Epidermal melanocyte (primary cell): Measurements from ENCODE around the gene IL31RA.
"Not testable (repeated sequence)": the region's sequence is repeated elsewhere in the genome, so short reads cannot be mapped to it uniquely, and the experiment has no call there.

Experiments used
- DNase-seq: peaks from one replicate; pipeline ENCODE4 v3.0.0; 2011; ENCODE audit warnings: low spot score; ENCODE audit not compliant: insufficient read length

The IL31RA gene

DNA sequence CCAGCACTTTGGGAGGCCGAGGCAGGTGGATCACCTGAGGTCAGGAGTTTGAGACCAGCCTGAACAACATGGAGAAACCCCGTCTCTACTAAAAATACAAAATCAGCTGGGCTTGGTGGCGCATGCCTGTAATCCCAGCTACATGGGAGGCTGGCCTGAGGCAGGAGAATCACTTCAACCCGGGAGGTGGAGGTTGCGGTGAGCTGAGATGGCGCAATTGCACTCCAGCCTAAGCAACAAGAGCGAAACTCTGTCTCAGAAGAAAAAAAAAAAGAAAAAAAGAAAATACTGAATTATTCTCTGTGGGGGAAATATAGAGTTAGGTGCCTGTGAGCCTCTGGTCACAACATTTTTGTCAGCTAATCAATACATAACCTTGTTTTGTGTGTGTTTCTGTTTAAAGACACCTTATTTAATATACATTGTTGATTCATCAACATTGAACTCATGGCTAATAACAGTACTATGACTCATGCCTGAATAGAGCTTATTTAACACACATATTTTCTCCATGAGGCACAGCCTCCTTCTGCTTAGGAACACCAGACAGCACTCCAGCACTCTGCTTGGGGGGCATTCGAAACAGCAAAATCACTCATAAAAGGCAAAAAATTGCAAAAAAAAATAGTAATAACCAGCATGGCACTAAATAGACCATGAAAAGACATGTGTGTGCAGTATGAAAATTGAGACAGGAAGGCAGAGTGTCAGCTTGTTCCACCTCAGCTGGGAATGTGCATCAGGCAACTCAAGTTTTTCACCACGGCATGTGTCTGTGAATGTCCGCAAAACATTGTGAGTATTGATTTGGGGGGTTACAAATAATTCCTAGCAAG lies at the start of gene IL31RA:
IL31RA (plus strand) TSS at position 519 of the 836 bp plus-strand sequence; CDS start at position 733, 214 bp downstream.
- no peak for DNase-seq

DNA sequence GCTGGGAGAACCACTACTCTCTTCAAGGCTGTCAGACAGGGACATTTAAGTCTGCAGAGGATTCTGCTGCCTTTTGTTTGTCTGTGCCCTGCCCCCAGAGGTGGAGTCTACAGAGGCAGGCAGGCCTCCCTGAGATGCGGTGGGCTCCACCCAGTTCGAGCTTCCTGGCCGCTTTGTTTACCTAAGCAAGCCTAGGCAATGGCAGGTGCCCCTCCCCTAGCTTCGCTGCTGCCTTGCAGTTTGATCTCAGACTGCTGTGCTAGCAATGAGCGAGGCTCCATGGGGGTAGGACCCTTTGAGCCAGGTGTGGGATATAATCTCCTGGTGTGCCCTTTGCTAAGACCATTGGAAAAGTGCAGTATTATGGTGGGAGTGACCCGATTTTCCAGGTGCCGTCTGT lies 42.3 kb upstream of the IL31RA start:
- DNase-seq, result not testable (repeated sequence)

DNA sequence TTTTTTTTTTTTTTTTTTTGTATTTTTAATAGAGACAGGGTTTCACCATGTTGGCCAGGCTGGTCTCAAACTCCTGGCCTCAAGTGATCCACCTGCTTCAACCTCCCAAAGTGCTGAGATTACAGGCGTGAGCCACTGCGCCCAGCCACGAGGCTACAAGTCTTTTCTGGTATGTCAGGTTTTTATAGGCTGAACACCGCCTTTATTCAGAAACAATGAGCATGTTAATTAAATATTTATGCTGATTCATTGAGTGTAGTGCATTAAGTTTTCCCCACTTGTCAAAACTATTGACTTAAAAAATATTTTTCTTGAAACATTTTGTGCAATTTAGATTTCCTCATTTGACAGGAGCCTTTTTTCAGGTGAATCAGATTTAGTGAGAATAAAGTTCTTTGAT lies 35.2 kb upstream of the IL31RA start:
- not testable (repeated sequence) for DNase-seq

DNA sequence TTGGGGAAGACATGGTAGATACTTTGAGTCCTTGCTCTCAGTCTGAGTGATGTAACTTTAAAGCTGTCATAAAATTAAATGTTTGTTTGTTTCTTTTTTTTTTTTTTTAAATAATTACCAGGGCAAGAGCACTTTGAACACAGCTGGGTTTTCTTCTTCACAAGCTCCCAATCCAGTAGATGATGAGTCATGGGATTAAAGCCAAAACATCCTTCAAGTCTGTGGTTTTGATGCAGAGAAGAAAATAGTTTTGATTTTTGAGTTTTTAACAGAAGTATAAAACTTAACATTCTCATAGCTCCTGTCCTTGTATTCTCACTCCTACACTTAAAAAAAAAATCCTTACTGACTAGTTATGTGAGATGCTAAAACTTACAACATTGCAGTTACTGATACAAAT lies 34.8 kb upstream of the IL31RA start:
- peak; percentile 71 for DNase-seq

DNA sequence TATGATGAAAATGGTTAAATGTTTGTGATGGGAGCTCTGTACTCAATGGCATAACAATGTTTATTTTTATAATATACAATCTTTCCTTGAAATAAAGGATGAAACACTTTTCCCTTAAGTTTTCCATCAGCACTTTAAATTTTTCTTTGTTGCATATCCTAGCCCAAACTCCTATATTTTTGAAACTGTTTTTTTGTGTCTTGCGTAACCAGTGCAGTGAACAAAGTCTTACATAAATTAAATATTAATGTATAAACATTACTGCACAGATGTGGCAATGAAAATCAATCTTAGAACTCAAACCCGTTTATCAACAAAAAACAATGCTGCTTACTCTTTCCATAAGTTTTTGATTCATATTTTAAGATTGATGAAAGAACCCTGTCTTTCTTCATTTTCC lies 34.1 kb upstream of the IL31RA start:
- DNase-seq, result no peak

- no peak for DNase-seq
Observed at GRCh38 chr5:55820488-55820887, 30.7 kb upstream of the IL31RA start.

GRCh38 chr5:55821731-55822512 lies 29.2 kb upstream of the IL31RA start:
- DNase-seq, result no peak

DNA sequence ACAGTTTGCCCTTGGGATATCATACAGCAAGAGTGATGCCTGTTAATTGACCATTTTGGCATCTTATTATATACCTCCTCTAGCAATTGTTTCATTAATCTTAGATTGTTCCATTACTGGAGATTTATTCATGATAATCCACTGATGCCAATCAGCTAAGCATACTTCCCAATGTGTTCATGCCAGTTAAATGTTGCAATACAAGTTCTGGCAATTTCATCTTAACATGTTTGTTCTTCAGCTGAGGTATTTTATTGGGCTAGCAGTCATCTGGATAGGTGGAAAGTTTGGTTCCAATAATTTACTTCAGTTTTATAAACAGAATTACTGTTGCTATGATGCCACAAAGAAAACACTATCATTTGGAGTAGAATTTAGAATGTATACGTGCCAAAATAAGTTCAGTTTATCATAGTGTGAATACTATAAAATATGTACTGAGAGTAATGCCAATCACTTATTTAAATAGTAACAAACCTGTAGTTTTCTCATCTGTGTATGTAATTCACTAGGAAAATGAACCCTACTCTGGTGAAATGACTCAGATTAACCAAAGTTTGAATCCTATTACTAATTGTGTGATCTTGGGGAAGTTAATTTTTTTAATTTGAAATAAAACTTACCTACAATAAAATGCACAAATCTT lies 27.9 kb upstream of the IL31RA start:
- DNase-seq, result no peak

- no peak for DNase-seq
Observed at GRCh38 chr5:55829956-55830355, 21.2 kb upstream of the IL31RA start.

- DNase-seq, result no peak
Observed at GRCh38 chr5:55832446-55832845, 18.7 kb upstream of the IL31RA start.

- DNase-seq, result no peak
Observed at GRCh38 chr5:55836191-55836590, 15.0 kb upstream of the IL31RA start.

DNA sequence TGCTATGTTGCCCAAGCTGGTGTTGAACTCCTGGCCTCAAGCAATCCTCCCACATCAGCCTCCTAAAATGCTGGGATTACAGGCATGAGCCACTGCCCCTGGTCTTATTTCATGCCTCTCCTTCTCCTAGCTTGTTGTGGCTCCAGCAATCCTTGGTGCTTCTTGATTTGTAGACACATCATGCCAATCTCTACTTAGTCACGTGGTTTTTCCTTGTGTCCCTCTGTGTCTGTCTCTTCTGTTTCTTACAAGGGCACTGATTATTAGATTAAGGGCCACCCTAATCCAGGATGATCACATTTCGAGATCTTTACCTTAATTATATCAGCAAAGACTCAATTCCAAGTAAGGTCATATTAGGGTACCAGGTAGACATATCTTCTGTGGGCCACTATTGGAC lies 9.2 kb upstream of the IL31RA start:
- no peak for DNase-seq

DNA sequence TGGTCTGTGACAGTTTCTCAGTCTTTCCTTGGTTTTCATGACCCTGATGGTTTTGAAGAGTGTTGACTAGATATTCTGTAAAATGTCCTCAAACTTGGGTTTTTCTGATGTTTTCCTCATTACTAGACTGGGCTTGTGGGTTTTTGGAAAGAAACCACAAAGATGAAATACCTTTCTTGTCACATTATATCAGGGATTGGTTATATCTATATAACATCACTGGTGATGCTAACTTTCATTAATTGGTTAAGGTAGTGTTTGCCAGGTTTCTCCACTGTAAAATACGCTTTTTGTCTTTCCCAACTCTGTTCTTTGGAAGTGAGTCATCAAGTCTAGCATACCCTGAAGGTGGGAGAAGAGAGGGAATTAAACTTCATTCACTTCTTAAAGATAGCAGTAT lies 3.3 kb upstream of the IL31RA start:
- no peak for DNase-seq

DNA sequence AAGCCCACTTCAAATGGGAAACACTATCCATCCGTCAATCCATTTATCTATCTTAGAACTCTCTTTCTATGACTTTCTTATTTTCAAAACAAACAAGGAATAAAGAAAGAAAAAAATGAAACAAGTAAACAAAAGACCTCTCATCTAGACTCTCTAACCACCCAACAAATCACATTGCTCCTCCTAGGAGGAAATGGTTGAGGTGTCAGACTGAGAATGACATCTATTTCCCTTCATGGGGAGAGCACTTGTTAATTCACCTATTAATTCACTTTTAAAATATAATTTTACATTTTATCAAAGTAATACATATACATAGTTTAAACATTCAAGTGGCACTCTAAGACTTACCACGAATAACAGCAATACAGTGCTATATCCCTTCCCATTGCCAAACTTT lies 2.4 kb upstream of the IL31RA start:
- DNase-seq, result no peak

DNA sequence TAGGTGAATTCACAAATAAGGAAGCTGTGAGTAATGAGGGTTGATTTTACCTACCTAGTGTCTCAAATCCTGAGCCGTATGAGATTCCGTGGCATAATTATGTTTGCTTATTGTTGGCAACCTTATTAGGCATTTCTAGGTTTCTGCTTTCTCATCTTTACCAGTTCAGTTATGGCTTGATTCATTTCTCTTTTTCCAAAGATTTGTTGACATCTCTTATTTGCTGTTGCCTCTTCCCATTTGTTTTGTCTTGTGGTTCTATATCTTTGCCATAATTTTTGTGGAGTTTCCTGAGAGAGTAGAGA lies 470 bp downstream of the IL31RA start:
- DNase-seq, result no peak

DNA sequence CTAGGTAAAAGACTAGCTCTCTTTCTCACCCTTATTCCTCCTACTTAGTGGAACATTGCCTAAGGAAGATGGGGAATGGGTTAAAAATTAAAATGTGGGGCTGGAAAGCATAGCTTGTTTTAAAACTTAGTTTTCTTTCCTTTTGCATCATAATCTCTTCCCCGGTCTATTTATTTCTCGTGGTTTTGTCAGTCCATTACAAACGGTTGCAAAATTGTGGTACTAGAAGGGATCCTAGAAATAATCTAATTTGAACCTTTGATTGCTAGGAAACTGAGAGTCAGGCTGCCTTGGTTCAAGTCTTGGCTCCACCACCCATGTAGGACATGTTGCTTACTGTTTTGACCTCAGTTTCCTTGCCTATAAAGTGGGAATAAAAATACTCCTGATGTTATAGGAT lies 1.3 kb downstream of the IL31RA start:
- no peak for DNase-seq

- no peak for DNase-seq
Observed at GRCh38 chr5:55853041-55853670, 2.0 kb downstream of the IL31RA start.

DNA sequence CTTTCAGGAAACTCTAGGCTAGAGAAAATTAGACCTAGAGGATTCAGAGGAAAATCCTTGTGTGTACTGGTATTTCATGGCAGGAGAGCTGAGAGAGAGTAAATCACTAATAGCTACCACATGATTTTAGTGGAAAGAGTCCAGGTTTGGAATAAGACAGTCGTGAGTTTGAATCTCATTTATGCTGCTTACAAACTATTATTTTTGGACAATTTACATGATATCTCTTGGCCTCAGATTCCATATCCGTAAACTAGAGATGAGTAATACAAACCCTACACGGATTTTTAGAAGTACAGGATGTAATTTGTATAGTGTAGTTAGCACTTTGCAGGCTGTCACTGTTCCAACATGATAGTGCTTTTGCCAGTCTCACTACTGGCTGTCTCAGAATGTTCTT lies 2.7 kb downstream of the IL31RA start:
- DNase-seq, result no peak

DNA sequence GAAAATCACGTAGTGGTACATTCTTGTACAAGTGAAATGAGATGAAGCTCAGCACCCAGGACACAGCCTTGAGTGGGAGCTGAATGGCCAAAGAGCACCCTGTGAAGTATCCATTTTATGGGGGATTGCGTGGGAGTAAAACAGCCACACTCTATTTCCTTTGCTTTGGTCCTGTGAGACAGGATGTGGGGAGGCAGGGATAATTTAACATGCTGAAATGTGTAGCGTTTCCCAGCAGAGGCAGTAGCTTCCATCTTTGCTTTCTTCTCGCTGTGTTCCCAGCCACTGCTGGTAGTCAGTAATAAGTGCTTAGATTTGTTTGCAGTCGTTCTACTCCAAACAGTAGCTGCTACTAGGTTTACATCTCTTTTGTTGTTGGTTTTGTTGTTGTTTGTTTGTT lies 4.4 kb downstream of the IL31RA start:
- DNase-seq, result no peak

DNA sequence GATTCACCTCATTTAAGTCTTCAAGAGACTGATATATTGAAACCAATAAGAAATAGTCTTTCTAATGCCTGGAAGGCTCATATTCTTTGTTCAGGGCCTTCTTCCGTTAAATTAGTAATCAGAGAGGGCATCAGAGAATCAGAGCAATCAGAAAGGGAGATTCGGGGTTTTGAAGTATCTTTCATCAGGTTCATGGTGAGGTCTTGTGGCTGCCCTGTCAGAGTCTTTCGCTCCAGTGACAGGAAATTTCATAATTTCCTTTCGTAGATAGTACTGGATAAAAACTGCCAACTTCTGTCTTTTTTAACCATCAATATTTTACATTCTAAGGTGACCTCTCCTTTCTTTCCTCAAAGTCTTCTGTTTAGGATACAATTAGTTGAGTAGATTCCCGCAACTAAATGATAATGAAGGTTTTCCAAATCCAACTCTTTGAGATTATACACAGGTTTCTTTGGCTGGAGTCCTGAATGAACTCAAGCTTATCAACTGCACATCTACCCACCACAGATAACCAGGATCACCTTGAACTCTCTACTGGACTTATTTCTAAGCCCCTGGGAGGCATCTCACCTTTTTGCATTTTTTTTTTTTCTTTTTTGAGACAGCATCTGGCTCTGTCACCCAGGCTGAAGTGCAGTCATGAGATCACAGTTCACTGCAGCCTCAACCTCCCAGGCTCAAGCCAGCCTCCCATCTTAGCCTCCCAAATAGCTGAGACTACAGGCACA lies 5.5 kb downstream of the IL31RA start:
- no peak for DNase-seq

GRCh38 chr5:55857247-55857640 lies 6.1 kb downstream of the IL31RA start:
- no peak for DNase-seq
